ENCODE data around the gene SH3GL1.

The SH3GL1 gene, protein sequence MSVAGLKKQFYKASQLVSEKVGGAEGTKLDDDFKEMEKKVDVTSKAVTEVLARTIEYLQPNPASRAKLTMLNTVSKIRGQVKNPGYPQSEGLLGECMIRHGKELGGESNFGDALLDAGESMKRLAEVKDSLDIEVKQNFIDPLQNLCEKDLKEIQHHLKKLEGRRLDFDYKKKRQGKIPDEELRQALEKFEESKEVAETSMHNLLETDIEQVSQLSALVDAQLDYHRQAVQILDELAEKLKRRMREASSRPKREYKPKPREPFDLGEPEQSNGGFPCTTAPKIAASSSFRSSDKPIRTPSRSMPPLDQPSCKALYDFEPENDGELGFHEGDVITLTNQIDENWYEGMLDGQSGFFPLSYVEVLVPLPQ

DNA sequence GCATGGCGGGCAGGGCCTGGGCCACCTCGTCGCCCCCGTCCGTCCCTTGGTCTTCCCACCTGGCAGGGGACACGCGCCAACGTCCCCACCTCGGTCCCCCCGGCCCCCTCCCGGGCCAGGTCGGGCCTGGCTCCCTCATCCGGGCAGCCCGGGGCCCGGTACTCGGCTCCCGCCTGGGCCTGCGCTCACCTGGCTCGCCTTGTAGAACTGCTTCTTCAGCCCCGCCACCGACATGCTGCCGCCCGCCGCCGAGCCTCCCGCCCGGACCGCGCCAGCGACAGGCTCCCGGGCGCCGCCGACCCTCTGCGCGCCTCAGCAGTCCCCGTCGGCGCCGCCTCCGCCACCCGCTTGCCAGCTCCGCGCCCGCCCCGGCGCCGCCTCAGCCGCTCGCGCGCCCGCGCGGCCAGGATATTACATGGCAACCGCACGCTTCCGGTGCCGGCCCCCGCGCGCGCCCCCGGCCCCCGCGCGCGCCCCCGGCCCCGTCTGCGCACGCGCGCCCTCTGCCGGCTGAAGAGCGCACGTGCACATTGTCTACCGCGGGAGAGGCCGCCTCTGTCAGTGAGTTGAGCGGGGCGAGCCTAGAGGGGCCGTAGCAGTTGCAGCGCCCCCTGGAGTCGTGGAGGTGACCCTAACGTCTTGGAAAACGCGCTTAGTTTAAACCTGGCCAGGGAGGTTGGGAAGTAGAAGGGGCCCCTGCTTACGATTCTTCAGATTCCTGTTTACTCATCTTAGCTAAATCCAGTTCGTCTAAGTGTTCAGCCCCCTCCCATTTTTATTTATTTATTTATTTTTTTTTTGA lies at the start of gene SH3GL1:
TSS of gene SH3GL1 (minus strand) at position 413 of the 802 bp plus-strand sequence. CDS start at position 234, 179 bp downstream.
- peak; percentile 85 to 92 for DNase-seq

DNA sequence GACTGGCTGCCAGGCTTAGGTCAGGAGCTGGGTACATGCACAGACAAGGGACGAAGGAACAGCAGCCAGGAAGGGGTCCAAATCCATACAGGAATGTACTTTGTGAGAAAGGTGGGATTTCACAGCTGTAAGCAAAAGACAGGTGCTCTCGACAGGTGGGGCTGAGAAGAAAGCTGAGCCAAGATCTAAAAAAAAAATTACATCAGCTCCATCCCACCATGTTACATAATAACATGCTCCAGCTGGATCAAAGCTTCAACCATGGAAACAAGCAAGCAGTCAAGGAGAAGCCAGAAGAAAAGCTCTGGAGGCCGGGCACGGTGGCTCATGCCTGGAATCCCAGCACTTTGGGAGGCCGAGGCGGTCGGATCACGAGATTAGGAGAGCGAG lies 49.3 kb upstream of the SH3GL1 start:
- DNase-seq: no peak

GRCh38 chr19:4449022-4449638 lies 48.8 kb upstream of the SH3GL1 start:
- DNase-seq: no peak

- DNase-seq: no peak
These were observed 48.0 kb upstream of the SH3GL1 start for GRCh38 chr19:4448147-4448985.

GRCh38 chr19:4447327-4448146 lies 47.2 kb upstream of the SH3GL1 start:
- no peak for DNase-seq

- DNase-seq: no peak
These were observed 46.4 kb upstream of the SH3GL1 start for GRCh38 chr19:4446704-4447200.

DNA sequence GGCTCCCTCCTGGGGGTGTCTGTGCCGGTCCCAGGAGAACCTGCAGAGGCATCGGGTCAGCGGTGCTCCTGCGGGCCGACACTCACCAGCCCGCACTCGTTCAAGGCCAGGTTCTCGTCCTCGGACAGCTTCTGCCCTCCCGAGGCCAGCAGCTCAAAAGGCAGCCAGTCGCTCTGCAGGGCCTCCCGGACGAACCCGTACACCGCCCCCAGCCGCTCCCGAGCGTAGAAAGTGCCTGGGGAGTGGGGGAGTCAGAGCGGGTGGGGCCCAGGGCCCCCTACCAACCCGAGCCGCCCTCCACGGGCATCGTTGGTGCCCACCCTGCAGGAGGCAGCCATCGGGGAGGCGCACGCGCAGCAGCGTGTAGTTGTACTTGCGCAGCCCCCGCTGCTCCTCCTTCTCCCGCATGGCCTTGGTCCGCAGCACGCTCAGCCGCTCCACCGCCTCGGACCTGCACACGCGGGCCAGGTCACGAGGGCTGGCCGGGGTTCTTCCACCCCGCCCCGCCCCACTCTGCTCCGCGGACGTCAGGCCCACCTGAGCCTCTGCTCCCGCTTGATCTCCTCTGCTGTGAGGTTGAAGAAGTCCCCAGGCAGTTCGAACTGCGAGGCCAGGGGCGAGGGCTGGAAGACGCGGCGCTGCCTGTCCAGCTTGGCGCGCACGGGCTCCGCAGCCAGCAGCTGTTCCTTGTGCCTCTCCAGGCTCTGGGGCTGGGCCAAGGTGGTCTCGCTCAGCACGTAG lies 45.8 kb upstream of the SH3GL1 start:
- no peak for DNase-seq

DNA sequence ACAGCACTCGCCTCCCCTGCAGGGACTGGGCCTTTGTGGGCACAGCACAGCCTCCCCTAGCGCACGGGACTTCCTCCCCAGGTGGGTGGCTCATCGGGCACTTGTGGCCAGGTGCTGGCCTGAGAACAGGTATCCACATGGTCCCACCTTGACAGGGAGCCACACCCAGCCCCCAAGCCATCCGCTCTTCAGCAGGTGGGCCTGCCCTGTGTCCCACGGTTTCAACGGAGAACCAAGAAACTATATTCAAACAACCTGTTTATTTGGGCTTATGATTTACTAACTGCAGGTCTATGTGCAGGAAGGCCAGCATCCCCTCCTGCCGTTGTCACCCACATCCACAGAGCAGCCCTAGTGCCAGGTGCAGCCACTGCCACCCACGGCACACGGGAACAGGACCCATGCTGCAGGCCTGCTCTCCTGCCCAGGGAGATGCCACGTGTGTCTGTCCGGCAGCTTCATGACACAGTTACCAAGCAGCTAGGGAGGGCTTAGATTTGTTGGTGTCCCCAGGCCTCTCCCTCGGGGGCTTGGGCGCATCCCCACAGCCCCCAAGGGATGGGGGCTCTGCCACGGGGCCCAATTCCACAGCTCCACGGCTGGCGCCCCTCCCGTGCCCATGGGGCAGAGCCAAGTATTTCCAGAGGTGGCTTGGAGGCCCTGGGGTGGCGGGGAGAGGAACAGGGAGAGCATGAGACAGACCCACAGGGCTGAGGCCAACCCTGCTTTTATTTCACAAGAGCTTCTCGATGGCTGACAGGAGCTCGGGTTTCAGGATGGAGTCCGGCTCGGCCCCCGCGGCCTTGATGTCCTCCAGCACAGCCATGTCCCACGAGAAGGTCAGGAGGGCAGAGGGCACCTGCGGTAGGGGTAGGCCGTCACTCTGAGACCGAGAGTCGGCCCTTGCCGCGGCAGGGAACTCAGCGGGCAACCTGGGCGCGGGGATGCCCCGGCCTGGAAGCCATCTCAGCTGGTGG lies 44.7 kb upstream of the SH3GL1 start:
- DNase-seq: no peak

- DNase-seq: no peak
These were observed 43.8 kb upstream of the SH3GL1 start for GRCh38 chr19:4443966-4444764.

DNA sequence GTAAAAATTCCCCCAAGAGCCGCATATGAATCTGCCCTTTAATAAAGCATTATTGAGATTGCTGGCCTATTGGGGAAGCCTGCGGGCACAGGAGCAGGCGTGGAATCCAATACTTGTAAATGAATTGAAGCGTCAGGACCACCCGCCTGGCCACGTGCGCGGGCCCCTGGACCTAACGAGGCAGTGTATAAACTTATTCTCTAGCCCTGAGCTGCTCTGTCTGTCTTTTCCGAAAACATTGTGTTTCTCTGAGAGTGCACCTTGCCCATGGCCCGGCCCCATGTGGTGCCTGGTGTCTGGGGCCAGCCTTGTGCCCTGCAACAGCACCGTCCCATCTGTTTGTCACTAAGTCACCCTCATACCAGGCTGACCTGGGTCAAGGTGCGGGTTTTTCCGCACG lies 42.8 kb upstream of the SH3GL1 start:
- DNase-seq: no peak

GRCh38 chr19:4442819-4443146 lies 42.4 kb upstream of the SH3GL1 start:
- no peak for DNase-seq

DNA sequence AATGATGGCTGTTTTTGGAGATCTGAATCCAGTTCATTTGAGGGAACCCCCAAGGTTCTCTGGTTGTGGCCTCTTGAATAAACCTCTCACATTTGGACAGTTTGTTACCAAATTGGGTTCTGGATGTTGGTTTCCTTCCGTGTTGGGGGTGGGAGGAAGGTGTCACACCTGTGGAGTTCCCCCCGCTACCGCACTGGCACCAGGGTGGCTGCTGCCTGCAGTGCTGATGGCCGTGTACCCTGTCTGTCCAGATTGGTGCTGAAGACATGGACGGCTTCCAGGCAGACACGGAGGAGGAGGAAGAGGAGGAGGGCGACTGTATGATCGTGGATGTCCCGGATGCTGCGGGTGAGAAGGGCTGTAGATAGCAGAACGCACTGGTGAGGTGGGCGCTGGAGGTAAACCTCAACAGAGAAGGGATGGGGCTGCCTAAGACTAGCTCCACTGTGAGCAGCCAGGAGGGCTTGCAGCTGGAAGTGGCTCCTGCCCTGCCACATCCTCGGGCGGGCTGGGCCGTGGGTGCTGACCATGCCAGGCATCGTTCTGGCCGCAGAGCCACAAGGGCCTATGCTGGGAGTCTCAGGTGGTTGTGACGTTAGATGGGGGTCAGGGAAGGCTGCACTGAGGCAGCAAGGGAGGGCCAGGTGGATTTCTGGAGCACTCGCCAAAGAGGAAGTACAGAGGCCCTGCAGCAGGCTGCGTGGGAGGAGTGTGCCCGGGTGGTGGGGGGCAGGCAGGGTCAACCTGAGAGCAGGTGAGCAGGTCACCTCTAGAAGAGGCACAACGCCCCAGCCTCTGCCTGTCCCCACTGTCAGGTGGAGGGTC lies 41.9 kb upstream of the SH3GL1 start:
- no peak for DNase-seq

DNA sequence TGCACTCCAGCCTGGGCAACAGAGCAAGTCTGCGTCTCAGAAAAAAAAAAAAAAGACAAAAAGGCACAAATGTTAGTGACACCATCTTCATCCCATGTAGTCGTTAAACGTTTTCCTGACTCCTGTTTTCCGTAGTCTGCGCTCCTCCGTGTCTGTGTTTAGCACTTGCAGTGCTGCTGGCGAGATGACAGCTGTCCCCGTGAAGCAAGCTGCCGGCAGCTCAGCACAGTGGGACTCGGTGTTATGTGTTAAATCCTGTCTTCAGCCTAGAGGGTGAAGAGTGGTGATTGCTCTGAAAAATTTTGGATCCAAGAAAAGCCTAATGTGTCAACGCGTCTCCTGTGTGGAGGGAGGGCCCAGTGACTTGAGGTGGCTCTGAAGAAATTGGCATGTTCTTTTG lies 38.9 kb upstream of the SH3GL1 start:
- no peak for DNase-seq

DNA sequence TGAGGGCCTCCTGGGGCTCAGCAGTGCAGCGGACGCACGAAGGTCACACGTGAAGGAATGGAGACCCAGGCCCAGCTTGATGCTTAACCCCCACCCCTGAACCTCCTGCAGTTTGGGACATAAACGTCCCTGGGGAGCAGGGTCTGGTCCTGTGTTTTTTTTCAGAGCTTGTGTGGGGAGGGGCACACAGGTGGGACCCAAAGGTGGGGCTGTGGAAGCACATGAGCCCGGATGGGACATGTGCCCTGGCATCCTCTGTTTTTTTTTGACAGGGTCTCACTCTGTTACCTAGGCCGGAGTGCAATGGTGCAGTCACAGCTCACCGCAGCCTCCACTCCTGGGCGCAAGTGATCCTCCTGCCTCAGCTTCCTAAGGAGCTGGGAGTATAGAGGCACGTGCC lies 36.8 kb upstream of the SH3GL1 start:
- no peak for DNase-seq

- DNase-seq: no peak
These were observed 35.9 kb upstream of the SH3GL1 start for GRCh38 chr19:4436231-4436630.

- no peak for DNase-seq
These were observed 34.0 kb upstream of the SH3GL1 start for GRCh38 chr19:4434391-4434790.

- DNase-seq: no peak
These were observed 32.7 kb upstream of the SH3GL1 start for GRCh38 chr19:4432918-4433506.

All from AML-193 (cell line).